IPS DF 6.9 (cell line): ENCODE measurements around the gene CPEB4.

ENCODE experiments used
- DNase-seq: peaks from one replicate; pipeline ENCODE4 v3.0.0-alpha.2; 2013; ENCODE audit warnings: low read depth, low spot score
- H3K27ac ChIP-seq: one replicate; pipeline ENCODE4 v1.5.1; 2013; ENCODE audit warnings: low read length, control low read depth
- H3K27me3 ChIP-seq: 2 replicates; pipeline ENCODE4 v1.6.1; 2013; ENCODE audit warnings: mild to moderate bottlenecking, low read length; ENCODE audit not compliant: control insufficient read depth, insufficient read depth
- H3K36me3 ChIP-seq: 2 replicates; pipeline ENCODE4 v1.6.1; 2013; ENCODE audit warnings: low read length; ENCODE audit not compliant: control insufficient read depth, insufficient read depth
- H3K4me1 ChIP-seq: 2 replicates; pipeline ENCODE4 v1.6.1; 2013; ENCODE audit warnings: low read length; ENCODE audit not compliant: control insufficient read depth, insufficient read depth
- H3K4me3 ChIP-seq: 2 replicates; pipeline ENCODE4 v1.5.1; 2013; ENCODE audit warnings: mild to moderate bottlenecking, low read length
- H3K9me3 ChIP-seq: 2 replicates; pipeline ENCODE4 v1.6.1; 2013; ENCODE audit warnings: low read length, inconsistent platforms; ENCODE audit not compliant: control insufficient read depth, insufficient read depth
- WGBS: extraction: QIAGEN DNeasy Blood & Tissue Kit; methylation state at CpG from one replicate; pipeline ENCODE4 v1.1.7; 2013; ENCODE audit warnings: mixed read lengths, missing lambda C conversion rate; ENCODE audit not compliant: insufficient read length, insufficient coverage; 5-methylcytosine and 5-hydroxymethylcytosine counted together

The CPEB4 gene

DNA sequence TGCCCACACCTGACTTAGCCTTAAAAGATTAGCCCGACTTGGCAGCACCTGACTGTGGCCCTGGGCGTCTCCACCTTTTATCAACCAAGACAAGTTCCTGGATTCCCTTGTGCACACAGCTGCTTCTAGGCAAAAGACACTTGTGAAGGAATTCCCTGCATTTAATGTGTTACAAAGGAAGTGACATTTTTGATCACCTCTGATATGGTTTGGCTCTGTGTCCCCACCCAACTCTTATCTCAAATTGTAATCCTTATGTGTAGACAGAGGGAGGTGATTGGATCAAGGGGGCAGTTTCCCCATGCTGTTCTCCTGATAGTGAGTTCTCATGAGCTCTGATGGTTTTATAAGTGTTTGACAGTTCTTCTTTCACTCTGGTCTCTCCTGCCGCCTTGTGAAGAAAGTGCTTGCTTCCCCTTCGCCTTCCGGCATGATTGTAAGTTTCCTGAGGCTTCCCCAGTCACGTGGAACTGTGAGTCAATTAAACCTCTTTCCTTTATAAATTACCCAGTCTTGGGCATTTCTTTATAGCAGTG, 2.6 kb upstream of the CPEB4 start:
- Histone ChIP-seq H3K4me3 (no peak overlapping the region), H3K27ac (no peak overlapping the region), H3K4me1 (peaks cover 4% of the 10 kb centered on the region; the same call in 1 of the 2 replicates), H3K27me3 (no peaks in the 10 kb centered on the region), H3K36me3 (no peaks in the 10 kb centered on the region), H3K9me3 (no peaks in the 10 kb centered on the region)
- no CpG with 5 or more reads among the region's 6 CpGs for WGBS
- DNase-seq = no peak

DNA sequence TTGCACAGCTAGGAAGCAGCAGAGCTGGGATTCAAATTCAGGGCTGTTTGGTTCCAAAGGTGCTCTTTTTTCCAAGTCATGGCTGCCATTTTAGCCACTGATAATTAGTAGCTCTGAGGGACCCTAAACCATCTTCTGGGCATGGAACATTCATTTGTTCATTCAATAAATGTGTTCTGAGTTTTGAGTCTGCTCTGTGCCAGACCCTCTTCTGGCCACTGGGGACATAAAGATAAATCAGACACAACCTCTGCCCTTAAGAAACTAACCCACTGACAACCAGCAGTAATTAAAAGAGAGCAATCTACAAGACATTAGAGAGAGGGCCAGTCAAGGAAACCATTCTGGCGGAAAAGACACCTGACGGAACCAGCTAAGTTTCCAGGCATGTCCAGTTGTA, 2.0 kb upstream of the CPEB4 start:
- no peak overlapping the region for H3K4me3 ChIP-seq
- H3K36me3 ChIP-seq = no peaks in the 10 kb centered on the region
- no peak overlapping the region for H3K27ac ChIP-seq
- peaks cover 4% of the 10 kb centered on the region; the same call in 1 of the 2 replicates for H3K4me1 ChIP-seq
- no peak for DNase-seq
- H3K27me3 ChIP-seq = no peaks in the 10 kb centered on the region
- WGBS = no CpG with 5 or more reads among the region's 2 CpGs
- no peaks in the 10 kb centered on the region for H3K9me3 ChIP-seq

DNA sequence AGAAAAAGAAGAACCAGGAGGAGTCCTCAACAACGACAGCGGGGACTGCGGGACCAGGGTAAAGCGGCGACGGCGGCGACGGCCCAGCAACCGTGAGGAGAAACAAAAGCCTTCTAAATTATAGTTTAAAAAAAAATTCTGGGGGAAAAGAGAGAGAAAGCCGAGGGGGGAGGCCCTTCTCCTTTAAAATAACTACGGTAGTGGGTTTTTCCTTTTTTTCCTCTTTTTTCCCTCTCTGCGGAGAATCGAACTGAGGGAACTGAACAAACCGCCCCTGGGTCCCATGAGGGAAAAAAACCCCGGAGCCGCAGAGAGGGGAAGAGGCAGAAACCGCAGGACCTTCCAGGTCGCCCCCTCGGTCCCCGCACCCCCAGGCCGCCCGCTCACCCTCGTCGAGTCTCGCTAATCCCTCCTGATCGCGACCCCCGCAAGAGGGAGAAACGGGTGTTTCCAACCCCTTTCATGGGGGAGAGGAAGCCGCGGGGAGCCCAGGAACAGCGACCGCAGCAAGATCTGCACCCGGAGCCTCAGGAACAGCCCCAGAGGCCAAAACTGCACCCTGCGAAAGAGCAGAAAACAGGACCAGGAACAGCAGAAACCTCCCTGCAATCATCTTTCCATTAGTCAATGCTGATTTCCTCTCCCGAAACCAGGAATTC, 453 bp downstream of the CPEB4 start:
- H3K4me1 ChIP-seq = peaks cover 4% of the 10 kb centered on the region; the same call in 1 of the 2 replicates
- H3K27me3 ChIP-seq = no peaks in the 10 kb centered on the region
- no peak for DNase-seq
- H3K27ac ChIP-seq = no peak overlapping the region
- WGBS = 100% methylated on average over 1 of the region's 37 CpGs
- no peaks in the 10 kb centered on the region for H3K9me3 ChIP-seq
- H3K4me3 ChIP-seq = peak overlapping the region; percentile 59; the same call in 1 of the 2 replicates
- no peaks in the 10 kb centered on the region for H3K36me3 ChIP-seq

DNA sequence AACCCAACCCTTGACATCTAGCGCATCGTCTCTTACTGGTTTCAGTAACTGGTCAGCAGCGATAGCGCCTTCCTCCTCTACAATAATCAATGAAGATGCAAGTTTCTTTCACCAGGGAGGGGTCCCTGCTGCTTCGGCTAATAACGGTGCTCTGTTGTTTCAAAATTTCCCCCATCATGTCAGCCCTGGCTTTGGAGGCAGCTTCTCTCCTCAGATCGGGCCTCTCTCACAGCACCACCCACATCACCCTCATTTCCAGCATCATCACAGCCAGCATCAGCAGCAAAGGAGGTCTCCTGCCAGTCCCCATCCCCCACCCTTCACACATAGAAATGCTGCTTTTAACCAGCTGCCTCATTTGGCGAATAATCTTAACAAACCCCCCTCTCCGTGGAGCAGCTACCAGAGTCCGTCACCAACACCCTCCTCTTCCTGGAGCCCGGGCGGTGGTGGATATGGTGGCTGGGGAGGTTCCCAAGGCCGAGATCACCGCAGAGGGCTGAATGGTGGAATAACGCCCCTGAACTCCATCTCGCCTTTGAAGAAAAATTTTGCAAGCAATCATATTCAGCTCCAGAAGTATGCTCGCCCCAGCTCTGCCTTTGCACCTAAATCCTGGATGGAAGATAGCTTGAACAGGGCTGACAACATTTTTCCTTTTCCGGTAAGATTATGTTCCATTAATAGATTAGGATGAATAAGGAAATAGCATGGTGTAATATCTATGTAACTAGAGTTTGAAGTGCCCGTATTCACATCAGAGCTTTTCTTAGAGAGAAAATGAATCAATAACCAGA, 2.2 kb downstream of the CPEB4 start:
- no CpG with 5 or more reads among the region's 19 CpGs for WGBS
- no peak for DNase-seq
- Histone ChIP-seq H3K4me3 (no peak overlapping the region), H3K36me3 (no peaks in the 10 kb centered on the region), H3K27ac (no peak overlapping the region), H3K27me3 (no peaks in the 10 kb centered on the region), H3K4me1 (peaks cover 4% of the 10 kb centered on the region; the same call in 1 of the 2 replicates), H3K9me3 (no peaks in the 10 kb centered on the region)

DNA sequence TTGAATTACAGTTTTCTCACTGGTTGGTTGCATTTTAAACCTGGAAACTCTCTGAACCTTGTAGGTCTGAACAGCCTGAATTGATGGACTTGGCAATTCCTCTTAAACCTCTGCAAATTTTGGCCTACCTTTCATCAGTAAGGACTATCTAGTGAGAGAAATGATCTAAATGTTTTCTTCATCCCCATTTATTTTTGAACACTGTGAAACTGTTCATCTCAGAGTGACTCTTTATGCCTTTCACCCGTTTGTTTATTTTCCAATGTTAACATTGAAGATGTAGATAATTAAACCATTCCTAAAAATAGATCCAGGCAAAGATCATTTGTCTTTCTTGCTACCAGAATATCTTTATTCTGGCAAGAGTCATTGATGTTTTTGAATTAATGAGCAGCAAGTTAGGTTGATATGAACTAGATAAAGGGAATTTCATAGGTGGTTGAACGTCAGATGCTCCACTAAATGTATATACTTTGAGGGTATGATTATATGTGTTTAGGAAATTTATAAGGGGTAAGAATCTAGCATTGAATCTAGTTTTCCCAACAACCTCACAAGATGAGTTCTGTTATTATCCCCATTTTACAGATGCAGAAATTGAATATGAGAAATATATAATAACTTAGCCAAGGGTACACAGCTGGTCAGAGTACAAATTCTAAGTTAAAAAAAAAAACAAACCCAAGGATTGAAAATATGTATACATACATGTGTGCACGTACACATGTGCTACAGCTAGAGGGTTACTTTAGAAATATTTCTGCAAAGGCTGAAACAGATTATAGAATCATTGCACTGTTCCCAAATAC, 3.4 kb downstream of the CPEB4 start:
- Histone ChIP-seq H3K36me3 (no peaks in the 10 kb centered on the region), H3K4me1 (peaks cover 4% of the 10 kb centered on the region; the same call in 1 of the 2 replicates), H3K27me3 (no peaks in the 10 kb centered on the region), H3K9me3 (no peaks in the 10 kb centered on the region), H3K27ac (no peak overlapping the region), H3K4me3 (no peak overlapping the region)
- no CpG with 5 or more reads among the region's 3 CpGs for WGBS
- DNase-seq = no peak

DNA sequence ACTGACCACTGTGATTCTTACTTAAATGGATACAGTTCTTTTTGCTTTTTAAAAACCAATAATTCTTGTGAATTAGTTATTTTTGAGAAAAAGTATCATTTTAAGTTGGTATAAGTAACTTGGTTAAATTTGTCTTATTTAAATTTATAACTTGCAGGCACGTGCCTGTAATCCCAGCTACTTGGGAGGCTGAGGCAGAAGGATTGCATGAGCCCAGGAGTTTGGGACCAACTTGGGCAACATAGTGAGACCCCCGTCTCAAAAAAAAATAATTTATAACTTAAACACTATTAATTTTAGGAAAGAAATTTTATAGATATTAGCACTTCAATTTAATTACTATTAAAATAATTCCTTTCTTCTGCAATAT, 5.0 kb downstream of the CPEB4 start:
- WGBS = no CpG with 5 or more reads among the region's 2 CpGs

DNA sequence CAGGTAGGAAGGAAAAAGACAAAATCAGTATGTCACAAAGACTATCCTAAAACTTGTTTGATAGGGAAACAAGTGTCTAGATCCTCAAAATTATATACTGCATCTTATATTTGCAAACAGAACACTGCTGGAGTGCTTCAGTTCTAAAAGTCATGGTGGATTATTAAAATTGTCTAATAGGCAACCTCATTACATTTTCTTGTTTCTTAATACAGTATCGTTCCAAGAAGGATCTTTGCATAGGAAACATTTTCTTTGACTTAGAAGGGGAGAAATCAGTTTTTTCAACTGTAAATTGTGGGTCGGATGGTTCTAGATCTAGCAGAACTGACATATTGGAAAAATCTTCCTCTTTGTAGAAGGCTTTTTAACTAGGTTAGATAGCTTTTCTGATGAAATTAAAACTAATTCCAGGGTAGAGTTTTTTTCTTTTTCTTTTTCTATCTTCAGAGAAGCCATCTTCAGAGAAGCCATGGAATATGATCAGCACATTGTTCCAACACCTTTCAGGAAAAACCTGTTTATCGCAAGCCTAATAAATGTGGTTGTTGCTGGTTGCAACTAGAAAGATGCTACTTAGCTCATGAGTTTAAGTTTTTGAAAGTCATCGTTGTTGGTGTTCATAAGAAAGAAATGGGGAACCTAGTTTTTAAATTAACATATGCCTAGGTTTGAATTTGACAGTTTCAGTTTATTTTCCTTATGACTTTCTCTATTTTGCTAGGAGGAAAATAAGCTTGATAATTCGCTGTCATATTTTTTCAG, 7.4 kb downstream of the CPEB4 start:
- H3K4me1 ChIP-seq = no peaks in the 10 kb centered on the region
- DNase-seq = no peak

More for the DNA sequence above, 5.0 kb downstream of the CPEB4 start:
- Histone ChIP-seq H3K9me3 (no peaks in the 10 kb centered on the region), H3K36me3 (no peaks in the 10 kb centered on the region), H3K27me3 (no peaks in the 10 kb centered on the region), H3K4me3 (no peak overlapping the region), H3K27ac (no peak overlapping the region), H3K4me1 (peaks cover 4% of the 10 kb centered on the region; the same call in 1 of the 2 replicates)
- no peak for DNase-seq

DNA sequence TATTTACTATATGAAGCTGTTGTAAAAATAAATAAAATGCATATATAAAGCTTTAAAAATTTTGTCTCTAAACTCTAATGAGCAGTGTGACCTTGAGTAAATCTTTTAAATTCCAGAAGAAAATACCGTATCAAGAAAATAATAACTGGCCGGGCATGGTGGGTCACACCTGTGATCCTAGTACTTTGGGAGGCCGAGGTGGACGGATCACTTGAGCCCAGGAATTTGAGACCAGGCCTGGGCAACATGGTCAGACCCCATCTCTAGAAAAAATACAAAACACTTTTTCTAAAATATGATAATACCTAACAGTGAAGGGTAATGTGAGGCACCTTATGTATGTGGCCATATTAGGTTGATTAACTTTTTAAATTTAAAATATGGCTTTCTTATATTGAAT, 8.5 kb downstream of the CPEB4 start:
- no peaks in the 10 kb centered on the region for H3K36me3 ChIP-seq
- H3K4me3 ChIP-seq = no peak overlapping the region
- no peaks in the 10 kb centered on the region for H3K9me3 ChIP-seq
- no peak for DNase-seq
- H3K4me1 ChIP-seq = no peaks in the 10 kb centered on the region
- no peak overlapping the region for H3K27ac ChIP-seq
- H3K27me3 ChIP-seq = no peaks in the 10 kb centered on the region
- no CpG with 5 or more reads among the region's 4 CpGs for WGBS

More for the DNA sequence above, 7.4 kb downstream of the CPEB4 start:
- Histone ChIP-seq H3K27me3 (no peaks in the 10 kb centered on the region), H3K9me3 (no peaks in the 10 kb centered on the region), H3K27ac (no peak overlapping the region), H3K36me3 (no peaks in the 10 kb centered on the region), H3K4me3 (no peak overlapping the region)
- WGBS = no CpG with 5 or more reads among the region's 5 CpGs

DNA sequence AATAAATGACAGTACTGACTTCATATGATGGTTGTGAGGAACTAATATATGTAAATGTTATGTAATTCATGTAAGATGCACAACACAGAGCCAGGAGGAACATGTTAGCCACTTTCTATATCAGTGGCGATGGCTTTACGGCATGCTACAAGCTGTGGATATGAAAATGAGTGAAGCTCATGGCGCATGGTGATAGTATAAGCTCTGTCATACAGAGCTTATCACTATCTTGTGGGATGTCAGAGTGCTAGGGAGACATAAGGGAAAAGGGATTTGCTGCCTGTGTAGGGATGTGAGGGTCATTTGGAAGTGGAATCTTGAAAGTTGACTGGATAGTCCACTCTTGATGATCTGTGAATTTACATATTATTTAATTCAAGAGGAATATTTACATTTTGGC, 13.6 kb downstream of the CPEB4 start:
- Histone ChIP-seq H3K4me3 (no peak overlapping the region), H3K36me3 (no peaks in the 10 kb centered on the region), H3K4me1 (peaks cover 3% of the 10 kb centered on the region; the same call in 1 of the 2 replicates), H3K9me3 (no peaks in the 10 kb centered on the region), H3K27ac (no peak overlapping the region), H3K27me3 (no peaks in the 10 kb centered on the region)
- no peak for DNase-seq
- no CpG with 5 or more reads among the region's 3 CpGs for WGBS
